Fibroblast of skin of scalp (primary cell): ENCODE results near the gene PLEKHN1. TPM values are rescaled to one million over a fixed set of nuclear protein-coding genes. Genes with fewer than 3 reads are reported as not detected.

ENCODE experiments used
- DNase-seq: peaks from one replicate; pipeline ENCODE4 v3.0.0-alpha.2; 2013
- polyA plus RNA-seq, 2 experiments: library from polyadenylated mRNA; unstranded; fragments of 120-200 nt; gene quantifications; one replicate each; pipeline ENCODE4 v1.2.1, GENCODE V29; 2013; ENCODE audit not compliant: insufficient read length in 2 of 2

PLEKHN1 gene
- polyA plus RNA-seq (2013, experiment 1 of 2; ENCODE audit: insufficient read length), result 0.41 TPM
- 0.39 TPM for polyA plus RNA-seq (2013, experiment 2 of 2; ENCODE audit: insufficient read length)

- DNase-seq, result no peak
These were observed at the start of gene PLEKHN1 for GRCh38 chr1:966135-966703. Gene PLEKHN1, plus strand, starts transcription at chr1:966482. Its CDS starts 50 bp downstream, at chr1:966532.

- DNase-seq, result no peak
These were observed 49.2 kb upstream of the PLEKHN1 start for GRCh38 chr1:917076-917459.

GRCh38 chr1:917466-918091 lies 48.7 kb upstream of the PLEKHN1 start:
- DNase-seq, result no peak

- DNase-seq, result no peak
These were observed 47.9 kb upstream of the PLEKHN1 start for GRCh38 chr1:918353-918752.

GRCh38 chr1:918843-919242 lies 47.4 kb upstream of the PLEKHN1 start:
- DNase-seq, result no peak

- no peak for DNase-seq
These were observed 46.9 kb upstream of the PLEKHN1 start for GRCh38 chr1:919271-919872.

GRCh38 chr1:920010-920409 lies 46.3 kb upstream of the PLEKHN1 start:
- DNase-seq, result no peak

- DNase-seq, result no peak
These were observed 45.8 kb upstream of the PLEKHN1 start for GRCh38 chr1:920521-920920.

- peak; percentile 82 for DNase-seq
These were observed 45.1 kb upstream of the PLEKHN1 start for GRCh38 chr1:921011-921837.

GRCh38 chr1:923131-923990 lies 42.9 kb upstream of the PLEKHN1 start, which contains the start of gene SAMD11:
Gene SAMD11, plus strand, starts transcription at chr1:923923. Its CDS starts 509 bp downstream, at chr1:924432.
- DNase-seq, result peak; percentile 92

GRCh38 chr1:923991-924655 lies 42.2 kb upstream of the PLEKHN1 start:
- DNase-seq, result no peak

- DNase-seq, result no peak
These were observed 41.4 kb upstream of the PLEKHN1 start for GRCh38 chr1:924656-925560.

GRCh38 chr1:925561-926421 lies 40.5 kb upstream of the PLEKHN1 start:
- peak; percentile 53 for DNase-seq

GRCh38 chr1:927234-927633 lies 39.0 kb upstream of the PLEKHN1 start:
- no peak for DNase-seq

- DNase-seq, result no peak
These were observed 38.5 kb upstream of the PLEKHN1 start for GRCh38 chr1:927748-928147.

- DNase-seq, result no peak
These were observed 37.2 kb upstream of the PLEKHN1 start for GRCh38 chr1:928825-929661.

- DNase-seq, result no peak
These were observed 36.3 kb upstream of the PLEKHN1 start for GRCh38 chr1:929712-930632.
